Heart left ventricle (tissue), 16 donors: ENCODE data around the gene AIG1. TPM values are rescaled to one million over a fixed set of nuclear protein-coding genes. Genes with fewer than 3 reads are reported as not detected.

Experiments used
- ATAC-seq, 4 donors: fragments of 200-7000 bp; cut with Tn5 transposase; one replicate each; pipeline ENCODE4 v1.9.1; 2020 to 2022; ENCODE audit warnings: moderate library complexity in 4 of 4, mild to moderate bottlenecking in 3 of 4, moderate number of reproducible peaks in 1 of 4
- DNase-seq, 5 donors: peaks; one replicate each; pipeline ENCODE4 v3.0.0-alpha.2; 2020
- H3K27ac ChIP-seq, 12 donors: fragments of 200-600 bp; sonication (generic) in 4 of 12; one replicate each; pipeline versions ENCODE4 v1.5.0 to v1.8.0; 2016 to 2022; ENCODE audit warnings: mild to moderate bottlenecking in 2 of 12
- H3K27me3 ChIP-seq, 9 donors: fragments of 200-600 bp; sonication (generic) in 2 of 9; one replicate each; pipeline versions ENCODE4 v1.5.1 to v1.8.0; 2016 to 2022; ENCODE audit warnings: mild to moderate bottlenecking in 3 of 9
- H3K36me3 ChIP-seq, 9 donors: fragments of 200-600 bp; sonication (generic) in 2 of 9; one replicate each; pipeline versions ENCODE4 v1.5.0 to v1.8.0; 2018 to 2022; ENCODE audit warnings: mild to moderate bottlenecking in 2 of 9
- H3K4me1 ChIP-seq, 12 donors: fragments of 200-600 bp; sonication (generic) in 4 of 12; one replicate each; pipeline versions ENCODE4 v1.5.0 to v1.8.0; 2016 to 2022; ENCODE audit warnings: mild to moderate bottlenecking in 3 of 12
- H3K4me3 ChIP-seq, 12 donors: fragments of 200-600 bp; sonication (generic) in 4 of 12; one replicate each; pipeline versions ENCODE4 v1.5.0 to v1.8.0; 2017 to 2022; ENCODE audit warnings: mild to moderate bottlenecking in 9 of 12, moderate library complexity in 4 of 12
- H3K9me3 ChIP-seq, 12 donors: fragments of 200-600 bp; sonication (generic) in 4 of 12; one replicate each; pipeline versions ENCODE4 v1.5.0 to v1.8.0; 2016 to 2022; ENCODE audit warnings: mild to moderate bottlenecking in 1 of 12
- CTCF ChIP-seq, 12 donors: fragments of 200-600 bp; sonication (generic) in 4 of 12; IDR thresholded peaks; one replicate each; pipeline versions ENCODE4 v1.5.0 to v1.8.0; 2018 to 2022; ENCODE audit warnings: antibody characterized with exemption in 12 of 12, mild to moderate bottlenecking in 5 of 12
- POLR2A ChIP-seq, 2 donors: fragments of 450-650 bp; IDR thresholded peaks; one replicate each; pipeline ENCODE4 v1.6.1; 2017; ENCODE audit warnings: antibody characterized with exemption in 2 of 2, mild to moderate bottlenecking in 2 of 2, moderate library complexity in 2 of 2
- WGBS, 4 donors: extraction: QIAGEN DNeasy Blood & Tissue Kit in 2 of 4; methylation state at CpG; one replicate each; pipeline versions ENCODE4 v1.1.5 to v1.1.7; 2013 to 2018; 5-methylcytosine and 5-hydroxymethylcytosine counted together
- intact Hi-C, 10 donors: fragments of 100-400 bp; cut with DNase I; formaldehyde crosslinking; loops; one replicate each; pipeline versions ENCODE4 v1.11.1 to v1.14.2; 2022
- polyA plus RNA-seq, 2 donors: library from polyadenylated mRNA; stranded (reverse); fragments of 200-250 nt; gene quantifications; one replicate each; pipeline ENCODE4 v1.2.3, GENCODE V29; 2013
- total RNA-seq, 9 donors: library from RNA; depleted of rRNA in 2 of 9; stranded (reverse); fragments of >200 nt in 2 of 9; fragmentation: NEBNext Ultra II Directional in 3 of 9; extraction: Animal tissue kit (Norgen Biotek cat#: 25700) in 3 of 9; gene quantifications; one replicate each; pipeline versions ENCODE4 v1.1.0 to v1.2.4, GENCODE V29; 2016 to 2023
- donor health status: ischemic (EF 13 %, LVEDD 7.1; RV severe dilation, severe dysfunction).
- donor health status: healthy with polysubstance abuse.
- donor health status: DM: no; HTN: yes; CAD: no.
- donor health status: DM: no; HTN: no; CAD: no.
- donor health status: ischemic (EF 25% LVEDD 6.9; RV normal size, moderate dysfunction).
- donor health status: ischemic (EF 25% LVEDD 5.7; RV mildly dilated, moderate dysfunction).
- donor health status: healthy.
- donor health status: DM: yes; HTN: yes; CAD: no.
- donor health status: ischemic (EF 35%, LVEDD 5.7; RV mildly dilated, moderate dysfunction).
- donor health status: nonischemic (EF 11% LVEDD 7.7; RV severe dilation, severe dysfunction).
- donor health status: DM: yes; HTN: yes; CAD: no.
- donor health status: PGD.
- donor health status: ischemic (EF 29% LVEDD 5.4; RV normal size, mild dysfunction).
- donor health status: nonischemic (EF 23%, LVEDD 6.1; RV moderate dilation, normal function).

Gene AIG1
- total and polyA plus RNA-seq, 11 donors, result 18.1 to 101 (median 64.0) TPM

GRCh38 chr6:143169440-143169839 lies 108.8 kb downstream of the AIG1 start:
- no peak for TF ChIP-seq POLR2A (IDR thresholded peaks at IDR 0.05)
- TF ChIP-seq CTCF (IDR thresholded peaks at IDR 0.05), result no peak
- DNase-seq (no peak), ATAC-seq (no peak)
- H3K9me3 ChIP-seq, result peaks cover 0 to 15% (median 0%) of the 10 kb centered on the region in 12 donors
- intact Hi-C loops, result no loop called here
- no peak overlapping the region for H3K27ac ChIP-seq
- H3K27me3 ChIP-seq, result no peaks in the 10 kb centered on the region
- H3K4me1 ChIP-seq, result peaks cover 0 to 6% (median 0%) of the 10 kb centered on the region in 12 donors
- no peak overlapping the region for H3K4me3 ChIP-seq
- peaks cover 0 to 21% (median 1%) of the 10 kb centered on the region in 9 donors for H3K36me3 ChIP-seq

GRCh38 chr6:143174516-143174915 lies 113.8 kb downstream of the AIG1 start:
- peaks cover 0 to 4% (median 0%) of the 10 kb centered on the region in 12 donors for H3K4me1 ChIP-seq
- H3K36me3 ChIP-seq, result peaks cover 0 to 6% (median 0%) of the 10 kb centered on the region in 9 donors
- intact Hi-C loops, result no loop called here
- H3K9me3 ChIP-seq, result peaks cover 0 to 32% (median 6%) of the 10 kb centered on the region in 12 donors
- H3K27me3 ChIP-seq, result no peaks in the 10 kb centered on the region
- H3K27ac ChIP-seq, result no peak overlapping the region
- no peak for ATAC-seq
- DNase-seq, result no peak
- TF ChIP-seq POLR2A (IDR thresholded peaks at IDR 0.05) (no peak), CTCF (IDR thresholded peaks at IDR 0.05) (no peak)
- H3K4me3 ChIP-seq, result no peak overlapping the region

- DNase-seq, result no peak
- Histone ChIP-seq H3K4me1 (peaks cover 0 to 7% (median 1%) of the 10 kb centered on the region in 12 donors), H3K4me3 (no peak overlapping the region), H3K27ac (no peak overlapping the region), H3K36me3 (peaks cover 0 to 6% (median 0%) of the 10 kb centered on the region in 9 donors), H3K27me3 (no peaks in the 10 kb centered on the region), H3K9me3 (peaks cover 0 to 32% (median 6%) of the 10 kb centered on the region in 12 donors)
- ATAC-seq, result no peak
- TF ChIP-seq POLR2A (IDR thresholded peaks at IDR 0.05), result no peak
- no peak for TF ChIP-seq CTCF (IDR thresholded peaks at IDR 0.05)
- intact Hi-C loops, result no loop called here
- 66 to 77% (median 72%) methylated on average over 1 of the region's 1 CpG for WGBS, 4 donors
Observed at GRCh38 chr6:143174951-143175350, 114.3 kb downstream of the AIG1 start.

- no peaks in the 10 kb centered on the region for H3K27me3 ChIP-seq
- no peak for TF ChIP-seq CTCF (IDR thresholded peaks at IDR 0.05)
- no peak for TF ChIP-seq POLR2A (IDR thresholded peaks at IDR 0.05)
- H3K36me3 ChIP-seq, result peaks cover 0 to 6% (median 0%) of the 10 kb centered on the region in 9 donors
- no peak overlapping the region for H3K27ac ChIP-seq
- 91 to 96% (median 93%) methylated on average over 11 to 12 of the region's 12 CpGs for WGBS, 4 donors
- no peak overlapping the region for H3K4me3 ChIP-seq
- intact Hi-C loops, result no loop called here
- H3K4me1 ChIP-seq, result peaks cover 0 to 21% (median 8%) of the 10 kb centered on the region in 12 donors
- ATAC-seq (no peak), DNase-seq (no peak)
- H3K9me3 ChIP-seq, result peaks cover 0 to 32% (median 6%) of the 10 kb centered on the region in 12 donors
Observed at GRCh38 chr6:143176090-143177021, 115.7 kb downstream of the AIG1 start.
